Measurements from ENCODE around the gene MGAT5B.
A peak's percentile ranks its signal among the peaks of the same experiment; 100 is the strongest.

Gene MGAT5B

DNA sequence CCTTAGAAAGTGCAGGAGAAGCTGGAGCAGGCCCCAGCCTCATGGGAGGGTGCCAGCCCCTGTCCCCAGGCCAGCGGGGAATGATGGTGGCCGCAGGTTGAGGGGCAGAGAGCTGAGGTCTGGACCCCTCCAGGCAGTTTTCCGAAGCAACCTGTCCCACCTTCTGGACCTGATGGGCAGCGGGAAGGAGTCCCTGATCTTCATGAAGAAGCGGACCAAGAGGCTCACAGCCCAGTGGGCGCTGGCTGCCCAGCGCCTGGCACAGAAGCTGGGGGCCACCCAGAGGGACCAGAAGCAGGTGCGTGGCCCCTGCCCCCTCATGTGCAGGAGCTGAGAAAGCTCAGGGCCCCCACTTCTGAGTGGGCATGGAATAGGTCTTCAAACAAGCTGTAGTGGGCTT lies 36.8 kb downstream of the MGAT5B start:
- no peak for DNase-seq (ENCODE audit: low spot score)
- TF ChIP-seq, protein P1, sequence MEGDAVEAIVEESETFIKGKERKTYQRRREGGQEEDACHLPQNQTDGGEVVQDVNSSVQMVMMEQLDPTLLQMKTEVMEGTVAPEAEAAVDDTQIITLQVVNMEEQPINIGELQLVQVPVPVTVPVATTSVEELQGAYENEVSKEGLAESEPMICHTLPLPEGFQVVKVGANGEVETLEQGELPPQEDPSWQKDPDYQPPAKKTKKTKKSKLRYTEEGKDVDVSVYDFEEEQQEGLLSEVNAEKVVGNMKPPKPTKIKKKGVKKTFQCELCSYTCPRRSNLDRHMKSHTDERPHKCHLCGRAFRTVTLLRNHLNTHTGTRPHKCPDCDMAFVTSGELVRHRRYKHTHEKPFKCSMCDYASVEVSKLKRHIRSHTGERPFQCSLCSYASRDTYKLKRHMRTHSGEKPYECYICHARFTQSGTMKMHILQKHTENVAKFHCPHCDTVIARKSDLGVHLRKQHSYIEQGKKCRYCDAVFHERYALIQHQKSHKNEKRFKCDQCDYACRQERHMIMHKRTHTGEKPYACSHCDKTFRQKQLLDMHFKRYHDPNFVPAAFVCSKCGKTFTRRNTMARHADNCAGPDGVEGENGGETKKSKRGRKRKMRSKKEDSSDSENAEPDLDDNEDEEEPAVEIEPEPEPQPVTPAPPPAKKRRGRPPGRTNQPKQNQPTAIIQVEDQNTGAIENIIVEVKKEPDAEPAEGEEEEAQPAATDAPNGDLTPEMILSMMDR (IDR thresholded peaks at IDR 0.05; ENCODE audit: extremely low read depth, missing control alignments) = no peak

DNA sequence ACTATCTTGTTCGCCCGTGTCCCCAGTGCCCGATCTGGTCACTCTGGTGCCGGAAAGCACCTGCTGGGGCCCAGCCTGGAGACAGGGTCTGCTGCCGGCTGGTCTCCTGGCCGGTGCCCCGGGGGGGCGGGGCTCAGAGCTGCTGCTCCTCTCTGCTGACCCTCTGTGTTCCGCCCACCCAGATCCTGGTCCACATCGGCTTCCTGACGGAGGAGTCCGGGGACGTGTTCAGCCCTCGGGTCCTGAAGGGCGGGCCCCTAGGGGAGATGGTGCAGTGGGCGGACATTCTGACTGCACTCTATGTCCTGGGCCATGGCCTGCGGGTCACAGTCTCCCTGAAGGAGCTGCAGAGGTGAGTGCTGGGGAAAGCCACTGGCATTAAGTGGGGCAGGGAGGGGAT lies 37.6 kb downstream of the MGAT5B start:
- TF ChIP-seq, protein P1 (IDR thresholded peaks at IDR 0.05; ENCODE audit: extremely low read depth, missing control alignments) = no peak
- no peak for DNase-seq (ENCODE audit: low spot score)

DNA sequence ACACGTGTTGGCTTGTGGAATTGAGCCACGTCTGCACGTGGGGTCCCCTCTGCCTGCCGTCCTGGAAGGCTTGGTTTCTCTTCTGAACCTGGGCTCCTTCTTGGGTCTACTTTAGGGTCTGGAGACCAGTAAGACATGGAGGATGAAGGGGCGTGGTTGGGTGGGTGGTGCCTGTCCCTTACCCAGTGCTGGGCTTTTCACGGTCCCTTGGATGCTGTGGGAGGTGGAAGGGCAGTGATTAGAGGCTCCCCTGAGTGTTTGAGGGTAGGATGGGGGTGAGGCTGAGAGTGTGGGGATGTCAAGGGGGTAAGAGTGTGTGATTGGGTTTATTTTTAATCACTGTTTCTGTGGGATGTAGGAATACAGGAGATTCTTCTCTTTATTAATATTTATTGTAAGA lies 38.3 kb downstream of the MGAT5B start:
- DNase-seq (ENCODE audit: low spot score) = no peak
- TF ChIP-seq, protein P1 (IDR thresholded peaks at IDR 0.05; ENCODE audit: extremely low read depth, missing control alignments) = no peak

DNA sequence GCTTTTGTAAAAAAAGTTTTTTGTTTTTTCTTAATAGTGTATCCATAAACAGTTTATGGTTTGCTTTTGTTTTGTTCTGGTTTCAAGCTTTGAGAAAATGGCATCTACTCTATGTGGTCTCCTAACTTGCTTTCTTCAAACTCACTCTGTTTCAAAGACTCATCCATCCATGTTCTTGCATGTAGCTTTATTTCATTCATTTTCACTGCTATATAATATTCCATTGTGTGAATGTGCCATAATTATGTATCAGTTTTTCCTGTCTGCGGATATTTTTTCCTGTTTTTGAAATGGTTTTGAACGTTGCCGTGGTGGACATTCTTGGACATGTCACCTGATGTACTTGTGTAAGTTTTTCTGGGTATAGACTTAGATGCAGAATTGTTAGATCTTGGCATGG lies 39.1 kb downstream of the MGAT5B start:
- TF ChIP-seq, protein P1 (IDR thresholded peaks at IDR 0.05; ENCODE audit: extremely low read depth, missing control alignments) = no peak
- no peak for DNase-seq (ENCODE audit: low spot score)

DNA sequence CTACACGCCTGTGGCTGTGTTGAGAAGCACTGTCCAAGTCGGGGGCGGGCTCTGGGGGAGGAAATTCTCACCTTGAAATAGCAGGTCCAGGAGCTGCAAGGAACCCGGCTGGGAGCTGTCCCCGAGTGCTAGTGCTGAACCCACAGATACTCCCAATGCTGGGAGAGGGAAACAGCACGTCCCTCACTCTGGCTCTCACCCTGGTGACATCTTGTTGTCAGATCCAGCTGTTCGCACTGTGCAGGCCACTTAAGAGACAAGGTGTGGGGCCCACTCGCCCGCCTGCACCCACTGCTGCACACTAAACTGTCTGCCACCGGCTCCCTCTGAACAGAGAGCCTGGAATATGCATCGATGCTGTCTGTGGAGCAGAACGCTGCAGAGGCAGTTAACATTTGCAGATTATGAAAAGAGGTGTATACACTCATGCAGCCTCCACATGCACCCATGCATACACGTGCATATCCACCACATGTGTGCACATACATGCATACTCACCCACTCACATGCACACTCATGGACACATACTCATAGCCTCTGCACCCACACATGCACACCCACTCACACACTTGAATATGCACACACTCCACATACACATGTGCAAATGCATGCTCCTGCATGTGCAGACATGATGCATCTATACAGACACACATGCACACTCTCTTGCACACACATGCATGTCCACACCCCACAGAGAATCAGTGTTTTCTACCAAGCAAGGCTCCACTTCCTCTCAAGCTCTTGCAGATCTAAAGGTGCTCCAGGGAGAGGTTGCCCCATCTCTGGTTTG lies 42.0 kb downstream of the MGAT5B start:
- peak; percentile 65 for DNase-seq (ENCODE audit: low spot score)

DNA sequence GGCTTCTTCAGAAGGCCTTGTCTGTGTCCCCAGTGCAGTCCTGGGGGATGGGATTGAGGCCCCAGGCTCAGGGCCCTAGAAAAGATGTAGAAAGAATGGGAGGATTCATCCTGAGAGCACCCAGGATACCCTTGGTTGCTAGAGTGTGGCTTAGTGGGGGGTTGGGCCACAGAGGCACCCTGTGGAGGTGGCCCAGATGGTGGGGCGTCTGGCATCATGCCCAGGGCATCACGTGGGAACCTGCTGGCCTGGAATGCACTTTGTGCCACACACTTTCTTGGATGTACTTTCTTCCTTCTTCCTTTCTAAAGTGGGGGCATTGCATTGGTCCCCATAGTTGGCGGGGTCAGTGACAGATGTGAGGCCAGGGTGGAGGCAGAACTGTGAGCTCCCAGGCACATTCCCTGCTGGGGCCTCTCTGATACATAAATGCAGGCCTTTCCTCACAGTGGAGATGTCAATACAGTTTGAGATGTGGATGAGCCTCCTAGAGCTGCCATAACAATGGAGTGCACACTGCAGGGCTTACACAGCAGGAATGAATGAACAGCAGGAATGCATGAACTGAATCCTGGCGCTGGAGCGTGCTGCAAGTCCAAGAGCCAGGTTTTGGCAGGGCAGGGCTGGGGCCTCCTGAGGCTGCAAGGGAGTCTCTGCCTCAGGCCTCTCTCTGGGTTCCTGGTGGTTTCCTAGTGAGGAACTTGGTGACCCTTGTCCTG lies 43.3 kb downstream of the MGAT5B start:
- TF ChIP-seq, protein P1 (IDR thresholded peaks at IDR 0.05; ENCODE audit: extremely low read depth, missing control alignments) = no peak

More for the DNA sequence above, 42.0 kb downstream of the MGAT5B start:
- TF ChIP-seq, protein P1 (IDR thresholded peaks at IDR 0.05; ENCODE audit: extremely low read depth, missing control alignments) = no peak

More for the DNA sequence above, 43.3 kb downstream of the MGAT5B start:
- DNase-seq (ENCODE audit: low spot score) = no peak
